GM21360 (cell line): ENCODE measurements around the gene TGDS.
"Not testable (repeated sequence)": the region's sequence is repeated elsewhere in the genome, so short reads cannot be mapped to it uniquely, and the experiment has no call there.

ENCODE experiments used
- ATAC-seq: cut with Tn5 transposase; IDR thresholded peaks from one replicate; pipeline ENCODE4 v1.9.1; 2021; ENCODE audit warnings: mild to moderate bottlenecking, moderate library complexity; ENCODE audit not compliant: unreplicated experiment

TGDS gene

DNA sequence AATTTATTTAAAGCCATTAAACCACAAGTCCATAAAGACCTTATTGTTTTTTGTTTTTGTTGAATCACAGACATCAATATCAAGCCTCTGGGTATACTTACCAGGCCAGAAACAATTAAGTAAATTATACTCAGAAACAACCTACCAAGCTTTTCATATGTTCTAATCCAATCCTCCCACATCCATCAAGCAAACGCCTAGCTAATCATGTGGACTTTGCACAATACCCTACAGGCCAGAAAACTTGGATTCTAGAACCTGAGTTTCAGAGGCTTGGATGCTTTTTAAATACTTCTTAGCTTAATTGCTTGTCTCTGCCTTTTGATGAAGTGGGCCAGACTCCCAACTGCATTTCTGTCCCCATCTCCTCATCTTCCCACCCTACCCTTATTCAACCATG lies 39.9 kb downstream of the TGDS start:
- ATAC-seq = no peak

DNA sequence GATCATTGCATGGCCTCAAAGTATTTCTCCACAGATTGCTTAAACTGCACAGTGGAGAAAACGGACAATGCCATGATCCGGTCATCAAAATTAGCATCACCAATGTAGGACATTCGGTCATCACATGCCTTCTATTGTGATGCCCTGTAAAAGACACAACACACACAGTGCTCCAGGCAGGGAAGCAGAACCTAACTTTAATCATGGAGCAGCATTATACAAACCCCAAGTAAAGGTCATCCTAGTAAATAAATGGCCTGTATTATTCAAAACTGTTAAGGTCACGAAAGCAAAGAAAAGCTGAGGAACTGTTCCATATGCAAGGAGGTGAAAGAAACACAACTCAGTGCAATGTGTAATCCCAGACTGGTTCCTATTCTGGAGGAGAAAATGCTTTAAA lies 42.2 kb downstream of the TGDS start:
- ATAC-seq = no peak

DNA sequence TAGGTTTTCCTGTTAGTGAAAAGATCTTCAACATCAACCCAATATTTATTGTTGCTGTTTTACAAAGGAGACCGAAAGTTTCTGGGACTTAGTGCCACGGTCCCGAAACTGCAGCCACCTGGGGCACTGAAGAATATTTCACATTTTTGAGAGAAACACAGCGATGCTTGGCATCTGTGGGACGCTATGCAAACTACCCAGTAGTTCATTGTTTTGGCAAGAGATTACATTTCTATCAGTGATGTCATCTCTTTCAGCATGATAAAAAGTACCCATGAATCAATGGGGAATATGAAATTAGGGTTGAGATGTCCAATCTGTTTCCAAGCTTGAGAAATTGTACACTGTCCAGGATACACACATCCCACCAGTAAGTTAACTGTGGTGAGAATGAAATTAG lies 43.9 kb downstream of the TGDS start:
- no peak for ATAC-seq

DNA sequence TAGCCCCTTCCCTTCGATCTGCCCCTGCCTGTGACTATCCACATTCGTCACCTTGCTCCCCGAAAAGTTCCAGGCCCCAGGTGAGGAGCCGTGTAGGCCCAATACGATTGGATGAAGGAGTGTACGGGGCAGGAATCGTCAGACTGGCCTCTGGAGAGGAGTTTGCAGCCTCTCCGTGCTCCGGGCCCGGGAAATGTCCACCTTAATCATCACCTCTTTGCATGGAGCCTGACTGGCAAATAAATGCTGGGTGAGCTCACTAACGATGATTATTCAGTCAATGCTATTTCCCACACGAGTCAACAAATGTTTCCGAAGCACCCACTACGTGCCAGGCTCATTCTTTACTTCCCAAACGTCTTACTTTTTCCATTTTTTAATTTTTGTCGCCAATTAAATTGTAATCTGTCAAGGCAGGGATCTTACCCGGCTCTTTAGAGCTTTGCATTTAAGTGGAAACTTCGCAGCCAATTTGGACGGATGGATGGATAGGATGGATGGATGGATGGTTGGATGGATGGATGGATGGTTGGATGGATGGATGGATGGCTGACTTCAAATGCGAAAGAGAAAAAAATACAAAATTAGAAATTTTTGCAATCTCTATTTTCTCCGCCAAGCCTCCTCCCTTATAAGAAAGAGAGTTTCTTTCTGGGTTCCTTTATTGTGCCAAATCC lies 45.8 kb downstream of the TGDS start:
- no peak for ATAC-seq

DNA sequence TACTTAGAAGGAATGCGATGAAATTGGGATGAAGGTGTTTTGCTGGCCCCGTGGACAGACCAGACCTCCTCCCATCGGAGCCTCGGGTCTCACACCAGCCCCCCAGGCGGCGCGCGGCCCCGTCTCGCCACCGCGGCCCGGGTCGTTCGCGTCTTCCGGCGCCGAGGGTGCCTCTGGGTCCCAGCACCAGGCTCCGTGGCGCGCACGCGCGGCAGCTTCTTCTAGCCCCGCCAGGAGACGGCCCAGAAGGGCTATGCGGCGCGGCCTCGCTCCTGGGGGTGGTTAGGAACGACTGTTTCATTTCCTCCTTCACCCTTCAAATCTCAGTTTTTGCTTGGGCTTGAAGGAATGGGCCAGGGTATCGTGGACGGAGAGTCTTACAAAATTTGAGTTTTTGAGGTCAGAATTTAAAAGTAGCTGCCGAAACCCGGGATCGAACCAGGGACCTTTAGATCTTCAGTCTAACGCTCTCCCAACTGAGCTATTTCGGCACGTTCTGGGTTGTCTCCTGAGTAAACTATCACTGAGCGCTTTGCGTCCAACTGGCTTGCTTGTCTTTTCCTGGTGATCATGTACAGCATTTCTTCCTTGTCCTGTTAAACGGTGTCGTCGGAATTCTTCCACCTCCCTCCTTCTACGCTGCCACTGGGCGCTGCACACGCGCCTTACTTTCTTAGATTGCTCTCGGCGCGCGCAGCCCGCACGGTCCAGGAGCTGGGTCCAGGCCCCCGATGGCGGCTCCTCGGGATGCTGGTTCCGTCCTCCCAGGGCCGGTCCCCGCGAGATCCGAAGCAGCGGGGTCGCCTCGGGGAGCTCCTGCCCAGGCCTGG lies 46.5 kb downstream of the TGDS start:
- ATAC-seq = peak; percentile 90

DNA sequence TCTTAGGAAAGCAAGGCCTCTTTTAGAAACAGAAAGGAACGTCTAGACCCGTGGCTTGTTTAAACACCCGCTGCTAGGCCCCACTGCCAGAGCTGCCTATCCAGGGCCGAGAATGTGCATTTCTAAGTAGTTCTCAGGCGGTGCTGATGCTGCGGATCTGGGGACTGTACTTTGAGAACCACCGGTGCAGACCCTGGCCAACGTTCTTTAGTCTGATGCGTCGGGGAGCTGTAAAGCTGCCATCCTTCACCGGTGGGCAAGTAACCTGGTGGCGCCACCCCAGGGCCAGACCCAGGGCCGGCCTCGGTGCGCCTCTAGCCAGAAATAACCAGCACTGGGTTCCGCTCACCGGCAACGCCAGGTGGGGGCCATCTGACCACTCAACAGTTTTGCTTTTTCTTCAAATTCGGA lies 47.1 kb downstream of the TGDS start:
- ATAC-seq = peak; percentile 52

DNA sequence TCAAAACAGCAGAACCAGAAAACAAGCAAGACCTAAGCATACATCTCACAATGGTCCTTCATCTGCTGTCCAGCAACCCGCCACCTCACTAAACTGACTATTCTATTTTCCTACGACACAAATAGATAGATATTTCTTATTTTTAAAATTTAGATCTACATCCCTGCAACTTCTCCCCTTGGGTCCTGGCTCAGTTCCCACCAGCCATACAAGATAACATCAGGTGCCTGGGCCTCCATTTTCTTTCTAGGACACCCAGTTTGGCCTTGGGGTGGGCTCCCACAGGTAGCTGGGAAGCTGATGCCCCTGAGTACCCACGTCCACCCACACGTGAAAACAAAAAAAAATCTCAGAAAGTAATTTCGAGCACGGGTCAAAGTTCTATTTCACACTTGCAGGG lies 47.6 kb downstream of the TGDS start:
- ATAC-seq = no peak

DNA sequence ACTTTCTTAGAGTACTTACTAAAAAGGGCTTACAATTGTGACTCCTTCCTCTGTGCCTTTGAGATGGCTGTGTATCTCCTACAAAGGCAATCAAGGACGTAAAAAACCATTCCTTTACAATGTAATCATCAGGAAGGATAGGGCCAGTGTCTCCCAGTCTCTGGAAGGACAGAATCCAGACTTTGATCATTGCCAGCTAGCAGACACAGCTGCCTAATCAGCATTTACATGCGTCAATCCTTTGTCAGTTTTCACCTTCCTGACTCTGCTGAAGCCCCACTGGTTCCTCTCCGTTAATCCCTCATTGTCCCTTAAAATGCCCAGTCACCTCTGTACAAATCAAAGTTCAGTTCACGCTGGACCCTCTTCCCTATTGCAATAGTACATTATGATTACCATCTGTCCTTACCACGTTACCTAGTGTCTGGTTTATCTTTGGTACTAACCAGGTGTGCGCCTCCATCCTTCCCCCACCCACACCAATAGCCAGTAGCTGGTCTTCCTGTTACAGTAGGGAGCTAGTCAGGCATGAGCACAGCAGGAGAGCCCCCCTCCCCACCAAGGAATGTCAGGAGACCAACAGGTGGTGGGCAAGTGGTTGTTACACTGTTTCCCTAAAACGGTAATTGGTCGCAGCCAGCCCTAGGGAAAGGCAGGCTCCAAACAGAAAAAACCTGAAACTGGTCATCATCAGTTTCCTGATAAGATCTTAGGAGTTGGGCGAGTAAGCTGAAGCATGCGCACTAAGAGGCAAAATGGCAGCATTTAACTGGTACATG lies 49.7 kb downstream of the TGDS start:
- no peak for ATAC-seq

DNA sequence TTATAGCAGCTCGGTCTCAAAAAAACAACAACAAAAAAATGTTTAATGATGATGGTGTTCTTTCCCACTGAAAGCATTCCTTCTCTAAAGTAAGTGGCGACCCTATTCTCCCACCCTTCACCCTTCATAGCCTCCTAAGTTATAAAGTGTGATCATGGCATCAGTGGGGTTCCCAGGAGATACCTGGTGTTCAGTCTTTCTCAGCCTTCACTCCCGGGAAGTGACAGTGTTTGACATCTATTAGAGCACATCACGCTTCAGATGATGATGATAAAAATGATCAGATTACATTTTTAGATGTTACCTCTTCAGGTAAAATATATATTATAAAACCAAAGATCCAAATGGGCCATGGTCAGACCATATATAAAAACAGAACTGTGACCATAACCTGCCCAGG lies 51.0 kb downstream of the TGDS start:
- no peak for ATAC-seq

DNA sequence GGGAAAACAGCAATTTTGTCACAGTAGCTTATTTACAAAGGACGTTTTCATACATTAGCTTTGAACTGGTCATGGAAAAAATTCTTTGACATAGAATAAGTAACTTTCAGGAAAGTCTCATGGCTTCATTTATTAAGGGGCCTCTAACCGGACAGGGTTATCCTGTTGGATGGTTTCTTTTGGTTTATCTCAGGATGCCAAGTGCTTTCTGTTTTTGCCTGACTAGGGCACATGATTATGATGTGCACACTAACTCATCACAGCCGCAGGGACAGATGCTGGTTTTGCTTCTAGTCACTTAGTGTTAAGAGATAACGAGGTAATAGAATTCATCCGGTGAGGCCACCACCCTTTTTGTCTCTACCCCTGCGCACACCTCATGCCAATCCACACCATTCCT lies 53.0 kb downstream of the TGDS start:
- no peak for ATAC-seq

DNA sequence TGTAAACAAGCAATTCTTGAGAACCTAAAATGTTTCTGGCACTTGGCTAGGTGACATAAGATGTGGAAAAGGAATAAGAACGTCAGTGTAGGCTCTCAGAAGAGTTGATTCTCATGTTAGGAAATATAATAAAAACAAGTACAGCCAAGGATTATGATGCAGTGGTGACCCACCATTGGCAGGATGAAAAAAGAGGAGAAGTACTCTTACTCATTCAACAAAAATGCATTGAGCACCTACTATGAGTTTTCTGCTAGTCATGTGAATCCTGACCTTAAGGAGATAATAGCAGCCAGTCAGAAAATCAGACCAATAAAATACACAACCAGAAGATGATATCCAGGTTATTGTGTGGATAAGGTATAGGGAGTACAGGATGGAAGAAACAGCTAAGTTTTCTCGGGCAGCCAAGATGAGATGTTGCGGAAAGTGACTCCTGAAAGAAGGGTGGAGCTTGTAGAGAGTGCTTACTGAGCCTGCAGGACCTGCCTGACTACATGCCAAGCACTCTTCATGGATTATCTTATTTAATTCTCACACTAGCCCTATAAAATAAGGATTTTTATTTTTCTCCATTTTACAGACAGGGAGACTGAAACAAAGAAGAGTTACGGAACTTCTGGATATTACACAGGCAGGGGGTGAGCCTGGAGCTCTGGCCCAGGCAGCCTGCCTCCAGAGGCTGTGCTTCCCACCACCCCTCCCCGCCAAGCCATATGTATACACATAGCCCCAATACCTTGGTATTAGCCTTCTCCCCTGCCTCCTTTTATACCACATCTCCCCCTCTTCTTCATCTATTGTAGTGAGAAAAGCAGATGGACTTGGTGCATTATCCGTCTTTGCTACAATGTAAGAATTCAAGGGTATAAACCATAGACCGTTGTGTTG lies 58.0 kb downstream of the TGDS start:
- ATAC-seq = no peak

DNA sequence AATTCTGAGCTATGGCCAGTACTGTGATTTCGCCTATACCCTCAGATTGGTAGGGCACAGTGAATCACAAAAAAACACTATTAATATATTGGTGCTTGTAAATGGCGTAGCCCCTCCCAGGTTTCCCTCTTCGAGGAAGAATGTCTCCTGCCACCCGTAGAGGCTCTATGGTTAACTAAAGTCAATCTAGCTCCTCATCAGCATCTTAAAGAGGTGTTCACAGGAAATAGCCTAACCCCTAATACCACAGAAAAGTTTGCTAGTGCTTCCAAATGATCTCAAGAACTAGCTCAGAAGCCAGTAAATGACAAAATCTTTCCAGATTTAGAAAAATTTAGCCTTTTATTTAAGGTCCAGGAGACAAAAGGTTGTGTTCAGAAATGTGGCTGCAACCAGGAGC lies 60.2 kb downstream of the TGDS start:
- ATAC-seq = no peak

DNA sequence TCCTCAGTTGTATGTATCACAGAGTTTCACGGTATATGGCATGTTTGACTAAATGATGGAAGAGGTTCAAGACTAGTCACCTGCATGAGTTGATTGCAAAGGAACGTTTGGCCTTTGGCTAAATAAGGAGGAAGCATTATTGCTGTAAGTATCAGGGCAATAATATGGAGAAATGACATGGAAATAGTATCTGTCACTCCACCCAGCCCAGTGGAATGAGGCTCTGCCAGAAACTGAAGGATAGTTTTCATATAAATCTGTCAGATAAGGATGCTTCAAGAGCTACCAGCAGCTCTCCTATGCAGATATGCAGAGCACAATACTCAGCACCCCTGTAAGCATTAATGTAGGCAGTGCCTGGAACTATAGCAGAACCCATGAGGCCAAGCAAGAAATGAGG lies 60.7 kb downstream of the TGDS start:
- no peak for ATAC-seq

DNA sequence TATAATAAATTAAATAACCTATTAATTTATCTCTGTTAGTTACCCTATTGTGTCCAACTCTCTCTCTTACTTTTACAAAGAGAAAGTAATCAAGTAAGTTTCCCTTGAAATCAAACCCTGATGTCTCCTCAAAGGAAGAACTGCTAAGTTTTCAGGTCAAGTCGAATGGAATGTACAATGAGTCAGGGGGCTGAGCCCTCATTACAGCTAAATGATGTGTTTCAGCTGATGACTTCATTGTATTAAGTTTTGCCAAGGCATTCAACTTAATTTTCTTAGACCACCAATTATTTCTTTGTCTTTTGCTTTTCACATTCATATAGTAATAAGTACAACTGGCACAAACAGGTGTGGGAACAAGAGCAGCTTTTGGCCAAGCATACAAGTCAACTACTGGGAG lies 61.8 kb downstream of the TGDS start:
- ATAC-seq = no peak

DNA sequence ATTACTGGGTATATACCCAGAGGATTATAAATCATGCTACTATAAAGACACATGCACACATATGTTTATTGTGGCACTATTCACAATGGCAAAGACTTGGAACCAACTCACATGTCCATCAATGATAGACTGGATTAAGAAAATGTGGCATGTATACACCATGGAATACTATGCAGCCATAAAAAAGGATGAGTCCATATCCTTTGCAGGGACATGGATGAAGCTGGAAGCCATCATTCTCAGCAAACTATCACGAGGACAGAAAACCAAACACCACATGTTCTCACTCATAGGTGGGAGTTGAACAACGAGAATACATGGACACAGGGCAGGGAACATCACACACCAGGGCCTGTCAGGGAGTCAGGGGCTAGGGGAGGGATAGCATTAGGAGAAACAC lies 63.7 kb downstream of the TGDS start:
- not testable (repeated sequence) for ATAC-seq

DNA sequence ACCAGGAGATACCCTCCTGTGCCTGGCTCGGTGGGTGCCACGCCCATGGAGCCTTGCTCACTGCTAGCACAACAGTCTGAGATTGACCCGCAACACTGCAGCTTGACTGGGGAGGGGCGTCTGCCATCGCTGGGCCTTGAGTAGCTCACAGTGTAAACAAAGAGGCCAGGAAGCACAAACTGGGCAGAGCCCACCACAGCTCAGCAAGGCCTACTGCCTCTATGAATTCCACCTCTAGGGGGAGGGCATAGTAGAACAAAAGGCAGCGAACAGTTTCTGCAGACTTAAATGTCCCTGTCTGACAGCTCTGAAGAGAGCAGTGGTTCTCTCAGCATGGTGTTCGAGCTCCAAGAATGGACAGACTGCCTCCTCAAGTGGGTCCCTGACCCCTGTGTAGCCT lies 69.0 kb downstream of the TGDS start:
- not testable (repeated sequence) for ATAC-seq

DNA sequence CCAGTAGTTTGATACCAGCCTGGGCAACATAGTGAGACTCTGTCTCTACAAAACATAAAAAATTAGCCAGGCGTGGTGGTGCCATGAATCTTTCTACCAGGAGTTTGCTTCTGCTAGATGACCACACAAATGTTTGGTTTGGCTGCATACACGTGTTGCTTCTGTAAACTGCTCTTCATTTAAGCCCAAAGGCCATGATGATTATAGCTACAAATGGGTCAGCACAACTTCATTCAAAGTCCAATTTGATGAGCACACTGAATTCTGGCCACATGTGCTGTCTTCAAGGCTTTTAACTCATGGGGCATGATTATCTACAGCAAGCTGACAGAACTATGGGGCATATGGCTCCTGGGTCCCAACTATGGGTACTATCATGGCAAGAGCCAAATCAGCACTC lies 70.2 kb downstream of the TGDS start:
- no peak for ATAC-seq

DNA sequence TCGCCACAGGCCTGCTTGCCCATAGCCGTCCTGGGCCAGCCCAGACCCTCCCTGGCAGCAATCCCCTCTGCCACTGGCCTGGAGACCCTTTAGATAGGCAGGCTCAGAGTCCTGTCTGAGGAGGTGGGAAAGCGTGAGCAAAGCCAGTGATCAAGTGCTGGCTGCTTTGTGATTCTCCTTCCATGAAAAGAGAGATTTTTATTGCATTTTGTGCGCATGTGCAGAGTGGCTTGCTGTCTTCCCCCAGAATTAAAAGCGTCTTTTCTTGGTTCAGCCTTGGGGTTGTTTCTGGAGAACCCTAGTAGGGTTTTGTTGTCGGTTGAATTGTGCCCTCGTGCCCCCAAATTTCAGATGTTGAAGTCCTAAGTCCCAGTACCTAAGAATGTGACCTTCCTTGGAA lies 71.5 kb downstream of the TGDS start:
- ATAC-seq = no peak
